GM20000 (cell line): Measurements from ENCODE around the gene DHX58.

ENCODE experiments used
- DNase-seq: peaks from one replicate; pipeline ENCODE4 v3.0.0; 2012; ENCODE audit warnings: low spot score
- TF ChIP-seq, protein P1 (sequence below): IDR thresholded peaks from 2 replicates; pipeline ENCODE4 v1.5.1; 2012; ENCODE audit warnings: mild to moderate bottlenecking, control low read depth; ENCODE audit errors: extremely low read depth, missing control alignments

DHX58 gene

DNA sequence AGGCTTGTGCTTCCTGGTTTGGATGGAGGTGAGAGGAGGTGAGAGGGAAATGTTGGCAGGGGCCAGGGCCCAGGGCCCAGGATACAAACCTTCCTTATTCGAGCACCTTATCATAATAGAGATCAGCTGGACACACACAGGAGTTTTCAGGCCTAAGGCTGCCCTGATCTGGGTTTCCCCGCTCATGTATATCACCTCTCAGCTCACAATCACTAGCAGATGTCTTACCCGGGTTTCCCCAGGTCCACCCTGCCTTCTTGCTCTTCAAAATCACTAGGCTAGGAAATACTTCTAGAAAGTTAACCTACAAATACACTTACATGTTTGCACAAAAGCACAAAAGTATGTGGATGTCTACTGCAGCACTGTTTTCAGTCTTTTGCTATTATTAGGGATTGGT is 14.3 kb upstream of the DHX58 start:
- TF ChIP-seq, protein P1, sequence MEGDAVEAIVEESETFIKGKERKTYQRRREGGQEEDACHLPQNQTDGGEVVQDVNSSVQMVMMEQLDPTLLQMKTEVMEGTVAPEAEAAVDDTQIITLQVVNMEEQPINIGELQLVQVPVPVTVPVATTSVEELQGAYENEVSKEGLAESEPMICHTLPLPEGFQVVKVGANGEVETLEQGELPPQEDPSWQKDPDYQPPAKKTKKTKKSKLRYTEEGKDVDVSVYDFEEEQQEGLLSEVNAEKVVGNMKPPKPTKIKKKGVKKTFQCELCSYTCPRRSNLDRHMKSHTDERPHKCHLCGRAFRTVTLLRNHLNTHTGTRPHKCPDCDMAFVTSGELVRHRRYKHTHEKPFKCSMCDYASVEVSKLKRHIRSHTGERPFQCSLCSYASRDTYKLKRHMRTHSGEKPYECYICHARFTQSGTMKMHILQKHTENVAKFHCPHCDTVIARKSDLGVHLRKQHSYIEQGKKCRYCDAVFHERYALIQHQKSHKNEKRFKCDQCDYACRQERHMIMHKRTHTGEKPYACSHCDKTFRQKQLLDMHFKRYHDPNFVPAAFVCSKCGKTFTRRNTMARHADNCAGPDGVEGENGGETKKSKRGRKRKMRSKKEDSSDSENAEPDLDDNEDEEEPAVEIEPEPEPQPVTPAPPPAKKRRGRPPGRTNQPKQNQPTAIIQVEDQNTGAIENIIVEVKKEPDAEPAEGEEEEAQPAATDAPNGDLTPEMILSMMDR = no peak
- no peak for DNase-seq

DNA sequence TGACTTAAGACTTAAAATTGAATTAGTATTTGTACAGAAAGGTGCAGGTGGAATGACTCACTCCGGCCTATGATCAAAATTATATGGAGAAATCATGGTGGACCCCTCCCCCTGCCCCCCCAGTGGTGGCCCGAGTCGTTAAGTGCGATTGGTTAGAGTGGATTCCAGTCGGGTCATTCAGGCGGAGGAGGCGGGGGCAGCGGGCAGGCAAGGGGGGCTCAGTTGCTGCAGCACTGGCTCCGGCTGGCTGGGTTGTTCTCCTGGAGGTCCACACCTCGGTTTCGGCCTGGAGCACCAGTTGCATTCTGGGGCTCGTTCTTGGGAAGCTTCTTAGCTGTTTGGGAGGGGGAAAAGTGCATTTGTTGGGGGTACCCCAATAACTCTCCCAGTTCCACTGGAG is 13.1 kb upstream of the DHX58 start:
- TF ChIP-seq, protein P1 = no peak

DNA sequence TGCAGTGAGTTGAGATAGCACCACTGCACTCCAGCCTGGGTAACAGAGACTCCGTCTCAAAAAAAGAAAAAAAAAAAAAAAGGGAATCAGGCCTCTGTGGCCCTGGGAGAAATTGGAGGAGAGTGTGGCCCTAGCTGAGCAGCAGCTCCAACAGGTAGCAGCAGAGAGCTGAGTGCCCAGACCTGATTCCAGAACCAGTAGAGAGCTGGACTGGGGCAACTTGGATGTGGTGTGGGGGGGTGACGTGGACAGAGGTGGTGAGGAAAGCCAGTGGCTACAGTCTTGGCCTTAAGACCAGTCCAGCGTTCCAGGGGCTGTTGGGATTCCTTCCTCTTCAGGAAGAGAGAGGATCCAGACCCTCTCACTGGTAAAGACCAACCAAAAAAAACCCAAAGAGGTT is 11.7 kb upstream of the DHX58 start:
- DNase-seq = no peak
- TF ChIP-seq, protein P1 = no peak

More for the DNA sequence above, 13.1 kb upstream of the DHX58 start:
- DNase-seq = no peak

DNA sequence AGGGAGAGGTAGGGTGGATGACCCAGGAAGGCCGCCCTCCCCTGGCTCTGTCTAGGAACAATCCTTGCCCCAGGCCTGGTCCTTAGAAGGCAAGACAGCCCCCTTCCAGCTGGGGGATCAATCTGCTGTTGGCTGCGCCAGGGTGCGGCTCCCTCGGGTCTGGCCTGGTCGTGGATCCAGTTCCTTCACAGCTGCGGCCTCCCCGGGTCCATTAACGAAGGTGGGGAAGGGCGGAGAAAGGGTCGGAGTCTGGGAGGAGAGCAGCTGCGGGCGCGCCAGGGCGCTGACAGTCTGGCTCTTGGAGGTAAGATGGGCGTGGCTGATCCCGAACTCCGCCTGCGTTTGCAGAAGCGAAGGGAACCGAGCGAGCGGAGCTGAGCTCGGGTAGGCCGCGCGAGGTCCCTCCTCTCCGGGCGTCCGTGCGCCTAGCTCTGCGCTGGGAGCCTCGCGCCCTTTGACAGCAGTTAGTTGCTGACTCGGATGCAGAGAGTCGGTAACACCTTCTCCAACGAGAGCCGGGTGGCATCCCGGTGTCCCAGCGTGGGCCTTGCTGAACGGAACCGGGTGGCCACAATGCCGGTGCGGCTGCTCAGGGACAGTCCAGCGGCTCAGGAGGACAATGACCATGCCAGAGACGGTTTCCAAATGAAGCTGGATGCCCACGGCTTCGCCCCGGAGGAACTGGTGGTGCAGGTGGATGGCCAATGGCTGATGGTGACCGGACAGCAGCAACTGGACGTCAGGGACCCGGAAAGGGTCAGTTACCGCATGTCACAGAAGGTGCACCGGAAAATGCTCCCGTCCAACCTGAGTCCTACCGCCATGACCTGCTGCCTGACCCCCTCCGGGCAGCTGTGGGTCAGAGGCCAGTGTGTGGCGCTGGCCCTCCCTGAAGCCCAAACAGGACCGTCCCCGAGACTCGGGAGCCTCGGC is 10.1 kb upstream of the DHX58 start, which contains the start of gene HSPB9:
HSPB9 (plus strand) TSS at position 434 of the 933 bp plus-strand sequence; CDS start at position 481, 47 bp downstream.
- no peak for DNase-seq

DNA sequence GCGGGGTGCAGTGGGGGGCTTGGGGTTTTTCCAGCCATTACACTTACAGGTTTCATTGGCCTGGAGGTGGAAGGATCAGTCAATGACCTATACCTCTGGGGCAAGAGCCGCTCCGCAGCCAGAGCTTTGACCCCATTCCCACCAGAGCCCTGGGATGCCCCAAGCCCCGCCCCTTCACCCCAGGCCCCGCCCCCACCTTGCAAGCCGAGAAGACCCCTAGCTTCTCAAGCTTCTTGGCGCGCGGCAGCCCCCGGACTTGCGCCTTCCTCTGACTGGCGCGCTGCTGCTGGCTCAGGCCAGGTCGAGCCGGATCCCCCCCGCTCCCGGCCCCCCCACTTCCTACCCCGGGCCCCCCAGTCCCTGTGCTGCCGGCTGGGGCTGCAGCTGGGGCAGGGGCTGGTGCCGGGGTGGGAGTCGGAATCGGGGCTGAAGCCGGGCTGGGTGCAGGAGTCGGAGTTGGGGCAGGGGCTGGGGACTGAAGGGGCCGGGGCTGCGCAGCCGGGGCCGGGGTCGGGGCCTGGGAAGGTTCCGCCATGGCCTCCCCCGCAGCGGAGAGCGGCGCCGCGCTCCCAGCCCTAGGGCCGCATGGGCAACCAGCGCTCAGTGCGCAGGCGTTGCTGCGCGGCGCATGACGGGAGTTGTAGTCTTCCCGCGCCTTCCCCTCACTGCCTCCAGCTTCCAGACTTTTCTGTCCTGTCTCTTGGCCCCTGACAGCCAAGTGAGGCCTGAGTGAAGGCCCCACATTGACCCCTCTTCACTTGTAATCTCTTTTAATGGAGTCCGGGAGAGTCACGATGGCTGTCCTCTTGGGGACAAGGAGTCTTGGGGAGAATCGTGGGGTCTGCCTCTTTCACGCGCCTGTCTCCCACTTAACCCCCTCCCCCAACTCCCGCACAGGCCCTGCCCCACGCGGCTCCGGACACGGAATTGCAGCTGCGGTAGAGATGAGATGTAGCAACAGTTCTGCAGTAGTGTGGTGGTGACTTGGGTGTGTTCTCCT is 8.6 kb upstream of the DHX58 start, which contains the start of gene KAT2A:
KAT2A (minus strand) TSS at position 598 of the 1,000 bp plus-strand sequence; CDS start at position 535, 63 bp downstream.
- DNase-seq = peak; percentile 96
- TF ChIP-seq, protein P1 = no peak

More for the DNA sequence above, 10.1 kb upstream of the DHX58 start, which contains the start of gene HSPB9:
- TF ChIP-seq, protein P1 = no peak

DNA sequence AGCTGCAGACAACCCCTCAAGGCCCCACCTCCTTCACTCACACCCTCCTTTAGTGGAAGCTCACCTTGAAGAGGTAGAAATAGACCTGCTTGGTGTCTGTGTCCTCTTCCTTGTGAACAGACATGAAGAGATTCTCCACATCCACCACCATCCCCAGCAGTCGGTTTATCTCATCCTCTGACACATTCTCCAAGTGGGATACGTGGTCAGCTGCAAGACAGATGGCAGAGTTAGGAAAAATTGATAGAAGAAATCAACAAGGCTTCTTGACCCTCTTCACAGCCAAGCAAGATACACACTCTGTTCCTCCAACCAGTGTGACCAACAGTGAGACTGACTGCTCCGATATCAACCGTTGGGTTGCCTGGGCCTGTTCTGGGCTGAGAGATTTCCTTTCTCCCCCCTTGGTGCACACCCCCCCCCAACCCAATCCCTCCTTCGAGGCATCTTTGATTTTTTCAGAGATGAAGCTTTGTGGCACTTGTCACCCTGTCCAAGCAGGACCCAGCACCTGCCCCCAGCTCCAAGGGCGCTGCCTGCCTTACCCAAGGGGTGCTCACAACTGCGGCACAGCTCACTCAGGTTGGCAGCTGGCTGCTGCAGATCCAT is 7.8 kb upstream of the DHX58 start:
- TF ChIP-seq, protein P1 = no peak
- no peak for DNase-seq
